RPMI7951 (cell line): Measurements from ENCODE around the gene NECTIN3. TPM values are rescaled to one million over a fixed set of nuclear protein-coding genes. Genes with fewer than 3 reads are reported as not detected.

Experiments
- DNase-seq: peaks from one replicate; pipeline ENCODE4 v3.0.0-alpha.2; 2012; ENCODE audit warnings: low read depth
- total RNA-seq: library from RNA; depleted of rRNA; stranded (reverse); fragments of >200 nt; shearing (Covaris generic); gene quantifications from 2 replicates; pipeline ENCODE4 v1.2.3, GENCODE V29; 2014; rRNA removed

Gene NECTIN3, protein sequence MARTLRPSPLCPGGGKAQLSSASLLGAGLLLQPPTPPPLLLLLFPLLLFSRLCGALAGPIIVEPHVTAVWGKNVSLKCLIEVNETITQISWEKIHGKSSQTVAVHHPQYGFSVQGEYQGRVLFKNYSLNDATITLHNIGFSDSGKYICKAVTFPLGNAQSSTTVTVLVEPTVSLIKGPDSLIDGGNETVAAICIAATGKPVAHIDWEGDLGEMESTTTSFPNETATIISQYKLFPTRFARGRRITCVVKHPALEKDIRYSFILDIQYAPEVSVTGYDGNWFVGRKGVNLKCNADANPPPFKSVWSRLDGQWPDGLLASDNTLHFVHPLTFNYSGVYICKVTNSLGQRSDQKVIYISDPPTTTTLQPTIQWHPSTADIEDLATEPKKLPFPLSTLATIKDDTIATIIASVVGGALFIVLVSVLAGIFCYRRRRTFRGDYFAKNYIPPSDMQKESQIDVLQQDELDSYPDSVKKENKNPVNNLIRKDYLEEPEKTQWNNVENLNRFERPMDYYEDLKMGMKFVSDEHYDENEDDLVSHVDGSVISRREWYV
- 50.1 and 57.0 TPM in 2 replicates for total RNA-seq

- peak; percentile 98 for DNase-seq
Observed at GRCh38 chr3:111071257-111072030, at the start of gene NECTIN3. Gene NECTIN3, plus strand, starts transcription at chr3:111071816. Its CDS starts 202 bp downstream, at chr3:111072018.

DNA sequence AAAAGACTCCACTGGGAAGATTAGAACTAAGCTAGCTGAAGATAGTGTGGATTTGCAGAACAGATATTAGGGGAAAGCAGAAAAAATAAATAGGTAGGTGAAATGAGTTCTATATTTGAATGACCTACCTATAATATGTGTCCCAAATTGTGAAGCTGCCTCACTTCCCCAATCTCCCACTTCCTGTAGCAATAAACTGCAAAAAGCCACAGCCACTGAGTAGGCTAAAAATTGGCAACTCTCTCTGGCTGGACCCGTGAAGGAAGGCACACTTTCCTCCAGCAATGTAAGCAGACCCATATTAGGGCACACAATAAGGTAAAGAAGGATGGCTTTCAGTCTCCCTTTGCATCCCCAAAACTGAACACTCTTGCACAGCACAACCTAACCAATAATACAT, 43.7 kb upstream of the NECTIN3 start:
- no peak for DNase-seq

GRCh38 chr3:111031538-111031937, 40.1 kb upstream of the NECTIN3 start:
- DNase-seq, result no peak

DNA sequence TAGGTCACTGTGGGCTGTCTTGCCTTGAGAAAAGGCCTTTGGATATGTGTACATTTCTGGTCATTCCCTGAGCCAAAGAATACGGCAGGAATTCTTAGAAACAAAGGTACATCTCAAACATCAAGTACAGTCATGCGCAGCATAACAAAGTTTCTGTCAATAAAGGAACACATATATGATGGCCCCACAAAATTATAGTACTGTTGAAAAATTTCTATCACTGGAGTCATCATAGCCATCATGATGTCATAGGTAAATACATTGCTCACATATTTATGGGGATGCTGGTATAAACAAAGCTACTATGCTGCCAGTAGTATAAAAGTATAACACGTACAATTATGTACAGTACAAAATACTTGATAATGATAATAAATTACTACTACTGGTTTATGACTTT, 38.9 kb upstream of the NECTIN3 start:
- DNase-seq, result no peak

- no peak for DNase-seq
Observed at GRCh38 chr3:111033470-111034050, 38.1 kb upstream of the NECTIN3 start.

- no peak for DNase-seq
Observed at GRCh38 chr3:111035316-111035715, 36.3 kb upstream of the NECTIN3 start.

- DNase-seq, result no peak
Observed at GRCh38 chr3:111035902-111036301, 35.7 kb upstream of the NECTIN3 start.

- no peak for DNase-seq
Observed at GRCh38 chr3:111040959-111041358, 30.7 kb upstream of the NECTIN3 start.

DNA sequence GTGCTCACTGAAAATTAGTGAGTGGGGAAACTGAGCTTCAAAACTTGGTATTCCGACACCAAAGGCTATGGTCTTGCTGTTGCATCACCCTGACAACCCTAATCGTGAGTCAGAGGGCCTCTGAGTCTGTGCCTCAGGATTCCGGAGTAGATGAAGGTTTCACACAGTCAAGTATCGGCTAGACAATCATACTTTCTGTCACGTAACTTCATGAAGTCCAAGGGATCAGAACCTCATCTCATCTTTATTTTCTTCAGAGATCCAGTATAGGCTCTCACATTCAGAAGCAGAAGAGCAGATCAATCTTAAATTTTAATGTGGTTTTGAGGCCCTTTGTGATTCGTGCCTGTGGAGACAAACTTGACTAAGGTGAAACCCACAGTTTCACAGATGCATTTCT, 26.1 kb upstream of the NECTIN3 start:
- no peak for DNase-seq

- no peak for DNase-seq
Observed at GRCh38 chr3:111047042-111047441, 24.6 kb upstream of the NECTIN3 start.

DNA sequence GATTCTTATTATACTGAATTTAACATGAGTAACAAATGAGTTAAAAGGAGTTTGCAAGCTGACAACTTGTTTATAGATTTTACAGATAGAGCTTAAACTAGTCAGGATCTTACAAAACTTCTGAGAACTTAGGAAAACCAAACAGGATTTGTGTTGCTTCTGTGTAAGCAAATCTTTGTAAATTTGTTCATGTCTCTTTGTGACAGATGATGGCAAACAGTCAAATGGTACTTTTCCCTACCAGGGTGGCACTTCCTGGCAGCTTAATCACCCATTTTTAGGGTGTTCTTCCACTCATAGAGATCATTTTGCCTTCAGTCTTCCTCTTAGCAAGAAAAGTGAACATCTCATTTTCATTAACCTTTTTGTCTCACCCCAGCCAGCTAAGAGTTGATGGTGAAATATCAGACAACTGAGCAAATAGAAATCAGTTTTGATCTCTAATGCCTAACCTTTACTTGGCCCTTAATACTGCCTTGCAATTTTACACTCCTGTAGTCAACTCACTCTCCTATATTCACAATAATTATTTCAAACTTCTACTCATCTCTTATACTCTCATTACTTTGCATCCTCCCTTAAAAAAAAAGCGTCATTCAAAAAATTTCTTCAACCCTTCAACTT, 23.7 kb upstream of the NECTIN3 start:
- no peak for DNase-seq

DNA sequence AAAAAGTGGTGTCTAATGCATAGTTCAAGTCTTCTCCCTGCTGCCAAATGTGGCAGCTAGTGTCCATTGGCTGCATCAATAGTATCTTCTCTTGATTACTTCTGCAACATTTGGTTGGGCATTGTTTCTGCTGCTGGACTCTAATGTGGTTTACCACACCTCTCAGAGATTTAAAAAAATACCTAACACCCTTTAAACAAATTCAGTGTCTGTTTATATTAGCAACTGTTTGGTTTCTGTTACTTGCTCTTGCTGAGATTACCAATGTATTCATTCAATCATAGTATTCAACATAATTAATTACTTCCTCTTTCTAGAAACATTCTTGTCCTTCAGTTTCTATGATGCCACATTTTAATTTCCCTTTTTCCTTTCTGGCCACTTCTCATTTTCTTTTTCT, 20.3 kb upstream of the NECTIN3 start:
- DNase-seq, result no peak

DNA sequence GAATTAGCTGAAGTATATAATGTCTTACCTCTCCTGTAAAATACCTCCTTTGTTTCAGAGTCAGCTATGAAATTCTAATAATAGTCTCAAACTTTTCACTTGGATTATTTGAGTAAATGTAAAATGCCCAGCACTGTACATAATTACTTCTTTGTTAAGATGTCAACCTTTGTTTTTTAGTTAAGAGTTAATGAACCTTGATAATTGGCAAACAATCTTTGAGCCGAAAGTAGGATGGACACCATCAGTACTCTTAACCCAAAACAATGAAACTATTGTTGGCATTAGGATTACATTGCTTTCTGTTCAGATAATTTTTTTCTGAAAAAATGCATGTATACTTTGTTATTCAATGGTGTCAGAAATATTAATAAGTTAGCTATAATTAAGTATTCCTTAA, 3.0 kb upstream of the NECTIN3 start:
- DNase-seq, result no peak

DNA sequence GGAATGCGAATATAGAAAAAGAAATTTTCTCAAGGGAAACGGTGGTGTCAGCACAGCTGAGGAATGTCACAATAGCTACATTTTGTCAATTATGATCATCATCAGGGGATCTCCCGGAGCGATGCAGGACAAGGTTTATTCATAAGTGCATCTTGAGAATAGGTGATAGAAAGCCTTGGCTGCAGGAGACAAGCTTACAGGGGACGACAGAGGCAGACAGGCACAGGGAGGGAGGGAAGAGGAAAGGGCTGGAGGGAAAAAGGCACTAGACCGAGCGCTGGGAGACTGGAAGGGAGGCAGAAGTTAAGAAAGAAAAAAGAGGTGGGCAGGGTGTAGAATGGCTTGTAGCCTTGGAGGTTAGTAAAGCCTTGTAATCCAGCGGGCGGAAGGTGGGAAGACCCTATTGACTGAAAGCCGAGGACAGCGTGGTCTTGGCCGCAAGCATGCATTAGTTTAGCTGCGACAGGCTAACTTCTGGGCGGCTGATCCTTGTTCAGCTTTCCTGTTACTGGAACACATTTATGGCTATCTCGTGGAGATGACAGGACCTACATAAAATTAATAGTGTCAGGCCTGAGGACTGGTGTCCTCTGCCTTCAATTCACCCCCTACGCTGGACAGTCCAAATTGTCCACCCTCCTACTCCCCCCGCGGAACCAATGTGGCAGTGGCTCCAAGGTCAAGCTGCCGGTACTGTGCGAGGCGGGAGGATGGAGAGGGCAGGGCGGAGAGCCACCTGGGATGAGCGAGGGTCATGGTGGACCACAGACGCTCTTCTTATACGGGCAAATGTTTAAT, 1.4 kb upstream of the NECTIN3 start:
- DNase-seq, result peak; percentile 21

DNA sequence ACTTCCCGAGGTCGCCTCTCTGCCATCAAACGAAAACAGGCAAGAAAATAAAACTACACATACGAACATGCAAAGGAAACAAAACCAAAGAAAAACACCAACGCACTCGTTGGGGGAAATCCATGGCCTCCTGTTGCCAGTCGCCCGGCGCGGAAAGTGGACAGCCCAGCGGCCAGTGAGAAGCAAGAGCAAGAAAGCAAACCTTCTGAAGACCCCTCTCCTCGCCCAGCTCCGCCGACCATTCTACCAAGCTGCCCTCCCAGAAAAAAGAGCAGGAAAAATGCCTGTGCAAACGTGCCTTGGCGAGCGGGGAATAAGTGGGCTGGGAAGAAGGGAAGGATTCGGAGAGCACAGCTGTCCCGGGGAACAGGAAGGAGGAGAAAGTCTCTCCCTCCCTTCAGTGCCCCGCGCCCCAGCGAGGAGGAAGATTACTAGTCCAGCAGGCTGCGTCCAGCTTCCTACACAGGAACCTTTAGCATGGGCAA, 802 bp upstream of the NECTIN3 start:
- no peak for DNase-seq

- peak; percentile 47 for DNase-seq
Observed at GRCh38 chr3:111072031-111072921, 660 bp downstream of the NECTIN3 start.

GRCh38 chr3:111073218-111073617, 1.6 kb downstream of the NECTIN3 start:
- peak; percentile 28 for DNase-seq

DNA sequence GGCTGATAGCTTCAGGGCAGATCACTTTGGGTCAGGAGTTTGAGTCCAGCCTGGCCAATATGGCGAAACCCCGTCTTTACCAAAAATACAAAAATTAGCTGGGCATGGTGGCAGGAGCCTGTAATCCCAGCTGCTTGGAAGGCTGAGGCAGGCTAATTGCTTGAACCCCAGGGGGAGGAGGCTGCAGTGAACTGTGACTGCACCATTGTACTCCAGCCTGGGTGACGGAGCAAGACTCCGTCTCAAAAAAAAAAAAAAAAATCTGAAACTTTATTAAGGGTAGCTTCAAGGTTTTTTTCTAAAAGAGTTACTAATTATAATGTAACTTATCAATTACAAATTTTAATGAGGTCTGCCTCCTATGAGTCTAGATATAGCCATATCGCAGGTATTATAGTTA, 5.1 kb downstream of the NECTIN3 start:
- DNase-seq, result no peak

DNA sequence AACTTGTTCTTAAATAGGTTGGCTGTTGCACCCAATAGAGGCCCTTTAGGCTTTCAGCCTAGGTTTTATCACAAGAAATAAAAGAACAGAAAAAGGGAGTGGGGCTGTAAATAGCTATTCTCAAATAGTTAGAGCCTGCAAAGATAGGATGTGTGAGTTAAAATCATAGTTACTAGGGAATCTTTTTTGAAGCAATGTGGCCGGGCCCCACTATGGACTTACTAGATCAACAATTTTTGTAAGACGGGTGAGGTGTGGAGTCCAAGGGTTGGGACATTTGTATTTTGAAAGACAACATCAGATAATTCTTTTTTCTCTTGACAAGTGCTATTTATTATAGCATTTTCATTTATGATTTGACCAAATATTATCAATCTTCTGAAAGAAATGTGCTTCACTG, 5.8 kb downstream of the NECTIN3 start:
- no peak for DNase-seq

- peak; percentile 38 for DNase-seq
Observed at GRCh38 chr3:111080413-111080812, 8.8 kb downstream of the NECTIN3 start.
